H9 (cell line): Measurements from ENCODE around the gene PCDHA11. TPM values are rescaled to one million over a fixed set of nuclear protein-coding genes. Genes with fewer than 3 reads are reported as not detected.

Experiments used
- DNase-seq: peaks from one replicate; pipeline ENCODE4 v3.0.0-alpha.2; 2017
- H2AFZ ChIP-seq: one replicate; pipeline ENCODE4 v1.6.1; 2013; ENCODE audit warnings: mild to moderate bottlenecking, low read length, control low read depth, moderate library complexity
- H2AK5ac ChIP-seq: 2 replicates; pipeline ENCODE4 v1.6.1; 2013; ENCODE audit warnings: low read length, control low read depth, mixed read lengths; ENCODE audit not compliant: insufficient read length
- H2BK120ac ChIP-seq: one replicate; pipeline ENCODE4 v1.6.1; 2013; ENCODE audit warnings: low read depth, mild to moderate bottlenecking, low read length, control low read depth, inconsistent platforms; ENCODE audit not compliant: poor library complexity, severe bottlenecking
- H2BK12ac ChIP-seq: 2 replicates; pipeline ENCODE4 v1.6.1; 2013; ENCODE audit warnings: low read length, control low read depth, mixed read lengths, low read depth; ENCODE audit not compliant: insufficient read length
- H2BK15ac ChIP-seq: 2 replicates; pipeline ENCODE4 v1.6.1; 2013; ENCODE audit warnings: low read depth, low read length, control low read depth
- H2BK20ac ChIP-seq: one replicate; pipeline ENCODE4 v1.6.1; 2013; ENCODE audit warnings: low read depth, mild to moderate bottlenecking, low read length, control low read depth, inconsistent platforms; ENCODE audit not compliant: poor library complexity, severe bottlenecking
- H2BK5ac ChIP-seq: 2 replicates; pipeline ENCODE4 v1.6.1; 2013; ENCODE audit warnings: low read length, control low read depth, mixed read lengths; ENCODE audit not compliant: insufficient read length
- H3K14ac ChIP-seq: 2 replicates; pipeline ENCODE4 v1.6.1; 2013; ENCODE audit warnings: low read length, control low read depth; ENCODE audit not compliant: insufficient read depth
- H3K18ac ChIP-seq: 2 replicates; pipeline ENCODE4 v1.6.1; 2013; ENCODE audit warnings: low read depth, mild to moderate bottlenecking, mixed read lengths, low read length, control low read depth; ENCODE audit not compliant: insufficient read length
- H3K23ac ChIP-seq: 2 replicates; pipeline ENCODE4 v1.6.1; 2013; ENCODE audit warnings: low read length, control low read depth, mixed read lengths, low read depth; ENCODE audit not compliant: insufficient read length
- H3K23me2 ChIP-seq: 2 replicates; pipeline ENCODE4 v1.6.1; 2013; ENCODE audit warnings: low read depth, mild to moderate bottlenecking, mixed read lengths, low read length, control low read depth; ENCODE audit not compliant: insufficient read length, poor library complexity, severe bottlenecking
- H3K27ac ChIP-seq: 2 replicates; pipeline ENCODE4 v1.5.1; 2013; ENCODE audit warnings: low read length, control low read depth, mixed read lengths, low read depth; ENCODE audit not compliant: insufficient read length
- H3K27me3 ChIP-seq: 2 replicates; pipeline ENCODE4 v1.6.1; 2013; ENCODE audit warnings: low read length, control low read depth, inconsistent platforms; ENCODE audit not compliant: insufficient read depth
- H3K4ac ChIP-seq: 2 replicates; pipeline ENCODE4 v1.6.1; 2013; ENCODE audit warnings: low read depth, mild to moderate bottlenecking, control low read depth, inconsistent platforms, low read length, moderate library complexity
- H3K4me1 ChIP-seq: 2 replicates; pipeline ENCODE4 v1.6.1; 2013; ENCODE audit warnings: low read length, control low read depth, inconsistent platforms; ENCODE audit not compliant: insufficient read depth
- H3K4me2 ChIP-seq: 2 replicates; pipeline ENCODE4 v1.6.1; 2013; ENCODE audit warnings: low read length, control low read depth, mixed read lengths; ENCODE audit not compliant: insufficient read length, insufficient read depth
- H3K56ac ChIP-seq: 2 replicates; pipeline ENCODE4 v1.6.1; 2013; ENCODE audit warnings: low read depth, mild to moderate bottlenecking, mixed read lengths, low read length, control low read depth; ENCODE audit not compliant: insufficient read length
- H3K79me1 ChIP-seq: 2 replicates; pipeline ENCODE4 v1.6.1; 2013; ENCODE audit warnings: low read depth, mild to moderate bottlenecking, moderate library complexity, low read length, control low read depth, inconsistent platforms; ENCODE audit not compliant: insufficient read depth, poor library complexity, severe bottlenecking
- H3K79me2 ChIP-seq: 2 replicates; pipeline ENCODE4 v1.6.1; 2013; ENCODE audit warnings: low read length, control low read depth, inconsistent platforms; ENCODE audit not compliant: insufficient read depth
- H3K9ac ChIP-seq: 2 replicates; pipeline ENCODE4 v1.6.1; 2013; ENCODE audit warnings: low read length, control low read depth, mixed read lengths; ENCODE audit not compliant: insufficient read length; ENCODE audit errors: extremely low read depth
- H3K9me3 ChIP-seq: one replicate; pipeline ENCODE4 v1.6.1; 2013; ENCODE audit warnings: low read depth, low read length, inconsistent platforms; ENCODE audit not compliant: control insufficient read depth
- H3T11ph ChIP-seq: one replicate; pipeline ENCODE4 v1.6.1; 2013; ENCODE audit warnings: mild to moderate bottlenecking, low read length, control low read depth, inconsistent platforms
- H4K20me1 ChIP-seq: one replicate; pipeline ENCODE4 v1.6.1; 2013; ENCODE audit not compliant: control insufficient read depth, insufficient read length, insufficient read depth
- H4K5ac ChIP-seq: 2 replicates; pipeline ENCODE4 v1.6.1; 2013; ENCODE audit warnings: low read depth, mild to moderate bottlenecking, mixed read lengths, low read length, control low read depth; ENCODE audit not compliant: insufficient read length
- H4K8ac ChIP-seq: replicated peaks from 2 replicates; pipeline ENCODE4 v1.6.1; 2013; ENCODE audit warnings: low read length, control low read depth, mixed read lengths, low read depth; ENCODE audit not compliant: insufficient read length
- H4K91ac ChIP-seq: 2 replicates; pipeline ENCODE4 v1.6.1; 2013; ENCODE audit warnings: low read depth, mild to moderate bottlenecking, moderate library complexity, mixed read lengths, low read length, control low read depth; ENCODE audit not compliant: insufficient read length
- H3K27ac Mint-ChIP-seq, 3 experiments: 2 replicates in 2 of 3; 3 replicates in 1 of 3; pipeline ENCODE4 v1.8.0; 2020 to 2021; ENCODE audit warnings: mixed read lengths in 3 of 3, mild to moderate bottlenecking in 1 of 3, moderate library complexity in 1 of 3
- H3K27me3 Mint-ChIP-seq: 2 replicates; pipeline ENCODE4 v1.8.0; 2021; ENCODE audit warnings: low read depth, mild to moderate bottlenecking, moderate library complexity, mixed read lengths
- H3K36me3 Mint-ChIP-seq, 3 experiments: 2 replicates in 2 of 3; 3 replicates in 1 of 3; pipeline ENCODE4 v1.8.0; 2020 to 2021; ENCODE audit warnings: low read depth in 3 of 3, mixed read lengths in 3 of 3; ENCODE audit not compliant: insufficient read depth in 1 of 3
- H3K4me1 Mint-ChIP-seq, 2 experiments: 2 replicates each; pipeline ENCODE4 v1.8.0; 2020; ENCODE audit warnings: mixed read lengths in 2 of 2
- H3K4me3 Mint-ChIP-seq, 2 experiments: 2 replicates in 1 of 2; 3 replicates in 1 of 2; pipeline ENCODE4 v1.8.0; 2020 to 2021; ENCODE audit warnings: mild to moderate bottlenecking in 2 of 2, mixed read lengths in 2 of 2, moderate library complexity in 1 of 2
- H3K9me3 Mint-ChIP-seq, 2 experiments: 2 replicates in 1 of 2; 3 replicates in 1 of 2; pipeline ENCODE4 v1.8.0; 2020; ENCODE audit warnings: mild to moderate bottlenecking in 2 of 2, mixed read lengths in 2 of 2, moderate library complexity in 1 of 2
- WGBS: extraction: QIAGEN DNeasy Blood & Tissue Kit; methylation state at CpG from one replicate; pipeline ENCODE4 v1.1.7; 2013; ENCODE audit warnings: missing lambda C conversion rate, low lambda C conversion rate, mixed read lengths; ENCODE audit not compliant: insufficient read length; ENCODE audit errors: extremely low coverage; 5-methylcytosine and 5-hydroxymethylcytosine counted together
- total RNA-seq: library from RNA; stranded (reverse); gene quantifications from 2 replicates; pipeline ENCODE4 v1.2.1, GENCODE V29; 2021
- TF ChIP-seq, protein P1 (sequence below): fragments of 200-600 bp; sonication (generic); conservative IDR thresholded peaks from 3 replicates; pipeline ENCODE4 v1.8.0; 2021; ENCODE audit warnings: antibody characterized with exemption, mild to moderate bottlenecking

The PCDHA11 gene
- total RNA-seq, 1 experiment from 2014 or later = 6.3 TPM

DNA sequence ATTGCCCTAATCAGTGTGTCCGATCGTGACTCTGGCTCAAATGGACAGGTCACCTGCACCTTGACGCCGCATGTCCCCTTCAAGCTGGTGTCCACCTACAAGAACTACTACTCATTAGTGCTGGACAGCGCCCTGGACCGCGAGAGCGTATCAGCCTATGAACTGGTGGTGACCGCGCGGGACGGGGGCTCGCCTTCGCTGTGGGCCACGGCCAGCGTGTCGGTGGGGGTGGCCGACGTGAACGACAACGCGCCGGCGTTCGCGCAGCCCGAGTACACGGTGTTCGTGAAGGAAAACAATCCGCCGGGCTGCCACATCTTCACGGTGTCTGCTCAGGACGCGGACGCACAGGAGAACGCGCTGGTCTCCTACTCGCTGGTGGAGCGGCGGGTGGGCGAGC lies 14.6 kb downstream of the PCDHA11 start:
- DNase-seq = no peak
- no peak overlapping the region for H3K4me3 Mint-ChIP-seq
- no peaks in the 10 kb centered on the region for H3K4me1 ChIP-seq
- H2AFZ ChIP-seq = no peak overlapping the region
- H3K27ac Mint-ChIP-seq = no peak overlapping the region
- no peaks in the 10 kb centered on the region for H3K27me3 Mint-ChIP-seq
- H3K4me2 ChIP-seq = no peak overlapping the region
- no peak overlapping the region for H2AK5ac ChIP-seq
- H2BK20ac ChIP-seq = no peak overlapping the region
- no peak overlapping the region for H2BK12ac ChIP-seq
- H3K9me3 ChIP-seq = no peaks in the 10 kb centered on the region
- peaks cover 2% of the 10 kb centered on the region; the same call in 1 of the 2 replicates for H3K79me2 ChIP-seq
- H3K4me1 Mint-ChIP-seq = no peaks in the 10 kb centered on the region; a peak in 1 of 4 replicates
- H3K4ac ChIP-seq = no peak overlapping the region
- H4K20me1 ChIP-seq = no peaks in the 10 kb centered on the region
- no peak overlapping the region for H4K8ac ChIP-seq
- H3K56ac ChIP-seq = no peak overlapping the region
- H2BK120ac ChIP-seq = no peak overlapping the region
- no peaks in the 10 kb centered on the region for H3K79me1 ChIP-seq
- H3K18ac ChIP-seq = no peak overlapping the region
- no peak overlapping the region for H3K9ac ChIP-seq
- no peak overlapping the region for H4K91ac ChIP-seq
- H3K23ac ChIP-seq = no peak overlapping the region
- no peak overlapping the region for H3K14ac ChIP-seq
- H3K36me3 Mint-ChIP-seq = peaks cover 3 to 5% (median 4%) of the 10 kb centered on the region in 3 experiments; a peak in 6 of 7 replicates
- no peaks in the 10 kb centered on the region for H3K9me3 Mint-ChIP-seq
- H3K27me3 ChIP-seq = no peaks in the 10 kb centered on the region
- H2BK5ac ChIP-seq = no peak overlapping the region
- H3K23me2 ChIP-seq = peaks cover 2% of the 10 kb centered on the region
- H3T11ph ChIP-seq = no peak overlapping the region
- H2BK15ac ChIP-seq = no peak overlapping the region
- no CpG with 5 or more reads among the region's 41 CpGs for WGBS
- H3K27ac ChIP-seq = no peak overlapping the region
- TF ChIP-seq, protein P1, sequence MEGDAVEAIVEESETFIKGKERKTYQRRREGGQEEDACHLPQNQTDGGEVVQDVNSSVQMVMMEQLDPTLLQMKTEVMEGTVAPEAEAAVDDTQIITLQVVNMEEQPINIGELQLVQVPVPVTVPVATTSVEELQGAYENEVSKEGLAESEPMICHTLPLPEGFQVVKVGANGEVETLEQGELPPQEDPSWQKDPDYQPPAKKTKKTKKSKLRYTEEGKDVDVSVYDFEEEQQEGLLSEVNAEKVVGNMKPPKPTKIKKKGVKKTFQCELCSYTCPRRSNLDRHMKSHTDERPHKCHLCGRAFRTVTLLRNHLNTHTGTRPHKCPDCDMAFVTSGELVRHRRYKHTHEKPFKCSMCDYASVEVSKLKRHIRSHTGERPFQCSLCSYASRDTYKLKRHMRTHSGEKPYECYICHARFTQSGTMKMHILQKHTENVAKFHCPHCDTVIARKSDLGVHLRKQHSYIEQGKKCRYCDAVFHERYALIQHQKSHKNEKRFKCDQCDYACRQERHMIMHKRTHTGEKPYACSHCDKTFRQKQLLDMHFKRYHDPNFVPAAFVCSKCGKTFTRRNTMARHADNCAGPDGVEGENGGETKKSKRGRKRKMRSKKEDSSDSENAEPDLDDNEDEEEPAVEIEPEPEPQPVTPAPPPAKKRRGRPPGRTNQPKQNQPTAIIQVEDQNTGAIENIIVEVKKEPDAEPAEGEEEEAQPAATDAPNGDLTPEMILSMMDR = no peak
- no peak overlapping the region for H4K5ac ChIP-seq
